Measurements from ENCODE around the gene CRYBA4.

Gene CRYBA4

GRCh38 chr22:26588729-26589366, 32.9 kb upstream of the CRYBA4 start:
- Histone ChIP-seq H3K27me3 (ENCODE audit: insufficient read depth, low read length, poor library complexity) (peaks cover 4% of the 10 kb centered on the region), H3K9ac (ENCODE audit: low read depth, low read length) (peak overlapping the region; percentile 73; the same call in 1 of the 2 replicates), H2AFZ (ENCODE audit: low read depth, low read length) (peak overlapping the region; percentile 75), H3K9me3 (ENCODE audit: insufficient read depth, low read length, severe bottlenecking) (no peaks in the 10 kb centered on the region), H3K4me2 (ENCODE audit: insufficient read depth, low read length) (peak overlapping the region; percentile 94), H3K4me1 (ENCODE audit: insufficient read depth, low read length) (peaks cover 34% of the 10 kb centered on the region), H3K79me2 (ENCODE audit: insufficient read depth, low read length) (peaks cover 17% of the 10 kb centered on the region), H3K4me3 (ENCODE audit: low read depth in 1 of 2, low read length in 2 of 2) (peak overlapping the region; percentile 72 to 73; a peak in 3 of 4 replicates), H3K27ac (ENCODE audit: low read length) (0 out of 2 replicates have a peak overlapping the region, but pooled peaks have one; percentile 59), H3K36me3 (ENCODE audit: insufficient read depth, low read length) (no peaks in the 10 kb centered on the region; the same call in 1 of the 2 replicates), H4K20me1 (ENCODE audit: insufficient read depth, low read length) (no peaks in the 10 kb centered on the region; the same call in 1 of the 2 replicates)
- ATAC-seq (ENCODE audit: insufficient read depth, low read depth) (no peak), DNase-seq (no peak)
- TF ChIP-seq EZH2 (IDR thresholded peaks at IDR 0.05; ENCODE audit: borderline replicate concordance, low read depth, low read length, severe bottlenecking) (no peak), CTCF (IDR thresholded peaks at IDR 0.05; ENCODE audit: borderline replicate concordance, extremely low read depth, low read length, poor library complexity, severe bottlenecking) (no peak)

- Histone ChIP-seq H3K4me2 (ENCODE audit: insufficient read depth, low read length) (peak overlapping the region; percentile 94), H4K20me1 (ENCODE audit: insufficient read depth, low read length) (no peaks in the 10 kb centered on the region; the same call in 1 of the 2 replicates), H3K36me3 (ENCODE audit: insufficient read depth, low read length) (no peaks in the 10 kb centered on the region; the same call in 1 of the 2 replicates), H3K27ac (ENCODE audit: low read length) (peak overlapping the region; percentile 59; the same call in 1 of the 2 replicates), H3K4me3 (ENCODE audit: low read depth in 1 of 2, low read length in 2 of 2) (peak overlapping the region; percentile 72 to 73), H3K9me3 (ENCODE audit: insufficient read depth, low read length, severe bottlenecking) (no peaks in the 10 kb centered on the region), H2AFZ (ENCODE audit: low read depth, low read length) (peak overlapping the region; percentile 75), H3K27me3 (ENCODE audit: insufficient read depth, low read length, poor library complexity) (peaks cover 4% of the 10 kb centered on the region), H3K4me1 (ENCODE audit: insufficient read depth, low read length) (peaks cover 34% of the 10 kb centered on the region), H3K9ac (ENCODE audit: low read depth, low read length) (peak overlapping the region; percentile 73), H3K79me2 (ENCODE audit: insufficient read depth, low read length) (peaks cover 17% of the 10 kb centered on the region)
- ATAC-seq (ENCODE audit: insufficient read depth, low read depth) (peak; percentile 25), DNase-seq (peak; percentile 42)
- TF ChIP-seq CTCF (IDR thresholded peaks at IDR 0.05; ENCODE audit: borderline replicate concordance, extremely low read depth, low read length, poor library complexity, severe bottlenecking) (no peak), EZH2 (IDR thresholded peaks at IDR 0.05; ENCODE audit: borderline replicate concordance, low read depth, low read length, severe bottlenecking) (no peak)
These were observed 32.4 kb upstream of the CRYBA4 start for GRCh38 chr22:26589367-26589844.

GRCh38 chr22:26589845-26590736, 31.7 kb upstream of the CRYBA4 start, which contains the start of gene TPST2:
Gene TPST2 (minus strand): TSS chr22:26590132. CDS start chr22:26541630, 48,502 bp downstream.
- H3K27ac ChIP-seq (ENCODE audit: low read length): peak within 1 kb of the TSS; percentile 59; the same call in 1 of the 2 replicates
- H3K4me1 ChIP-seq (ENCODE audit: insufficient read depth, low read length): peaks cover 34% of the 10 kb centered on the region
- H2AFZ ChIP-seq (ENCODE audit: low read depth, low read length): peak within 1 kb of the TSS; percentile 96
- H3K4me3 ChIP-seq (ENCODE audit: low read depth in 1 of 2, low read length in 2 of 2): peak within 1 kb of the TSS; percentile 72 to 73
- H3K4me2 ChIP-seq (ENCODE audit: insufficient read depth, low read length): peak within 1 kb of the TSS; percentile 94
- H3K79me2 ChIP-seq (ENCODE audit: insufficient read depth, low read length): peaks cover 17% of the 10 kb centered on the region
- DNase-seq (peak; percentile 78), ATAC-seq (ENCODE audit: insufficient read depth, low read depth) (peak; percentile 74)
- no peaks in the 10 kb centered on the region; the same call in 1 of the 2 replicates for H4K20me1 ChIP-seq (ENCODE audit: insufficient read depth, low read length)
- H3K9ac ChIP-seq (ENCODE audit: low read depth, low read length): peak within 1 kb of the TSS; percentile 73
- peaks cover 4% of the 10 kb centered on the region for H3K27me3 ChIP-seq (ENCODE audit: insufficient read depth, low read length, poor library complexity)
- no peaks in the 10 kb centered on the region; the same call in 1 of the 2 replicates for H3K36me3 ChIP-seq (ENCODE audit: insufficient read depth, low read length)
- no peaks in the 10 kb centered on the region for H3K9me3 ChIP-seq (ENCODE audit: insufficient read depth, low read length, severe bottlenecking)
- TF ChIP-seq EZH2 (IDR thresholded peaks at IDR 0.05; ENCODE audit: borderline replicate concordance, low read depth, low read length, severe bottlenecking) (no peak), CTCF (IDR thresholded peaks at IDR 0.05; ENCODE audit: borderline replicate concordance, extremely low read depth, low read length, poor library complexity, severe bottlenecking) (no peak)

Measured in DND-41 (cell line).